ENCODE measurements around the gene GATA3.

DNA sequence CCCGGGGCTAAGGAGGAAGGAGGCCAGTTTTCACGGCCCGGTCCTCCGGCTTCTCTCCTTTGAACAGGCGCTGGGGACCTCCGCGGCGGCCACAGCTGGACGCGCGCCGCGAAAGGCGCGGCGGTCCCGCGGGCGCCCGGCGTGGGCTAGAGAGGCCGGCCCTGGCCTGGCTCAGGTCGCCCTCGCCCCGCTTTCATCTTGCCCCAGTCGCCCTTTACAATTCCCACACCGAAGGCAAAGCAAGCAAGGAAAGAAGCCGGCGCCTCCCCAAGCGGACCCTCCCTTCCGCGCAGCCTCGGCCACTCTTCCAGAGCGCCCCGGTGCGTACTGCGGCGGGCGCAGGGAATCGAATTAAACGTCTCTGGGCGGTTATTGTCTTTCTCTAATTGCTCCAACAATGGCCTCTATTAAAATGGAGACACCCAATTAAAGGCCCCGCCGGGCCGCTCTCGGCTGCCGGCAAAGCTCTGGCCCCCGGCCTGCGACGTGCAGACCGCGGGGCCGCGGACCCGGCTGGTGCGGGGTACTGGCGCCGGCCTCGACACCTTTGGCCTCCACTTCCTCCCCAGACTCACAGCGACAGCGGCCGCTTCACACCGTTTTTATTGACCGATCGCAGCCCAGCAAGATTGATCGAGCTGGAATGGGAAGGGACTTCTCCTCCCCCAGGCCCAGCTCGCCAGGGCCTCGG is 4.5 kb upstream of the GATA3 start:
- TF ChIP-seq, protein P1, sequence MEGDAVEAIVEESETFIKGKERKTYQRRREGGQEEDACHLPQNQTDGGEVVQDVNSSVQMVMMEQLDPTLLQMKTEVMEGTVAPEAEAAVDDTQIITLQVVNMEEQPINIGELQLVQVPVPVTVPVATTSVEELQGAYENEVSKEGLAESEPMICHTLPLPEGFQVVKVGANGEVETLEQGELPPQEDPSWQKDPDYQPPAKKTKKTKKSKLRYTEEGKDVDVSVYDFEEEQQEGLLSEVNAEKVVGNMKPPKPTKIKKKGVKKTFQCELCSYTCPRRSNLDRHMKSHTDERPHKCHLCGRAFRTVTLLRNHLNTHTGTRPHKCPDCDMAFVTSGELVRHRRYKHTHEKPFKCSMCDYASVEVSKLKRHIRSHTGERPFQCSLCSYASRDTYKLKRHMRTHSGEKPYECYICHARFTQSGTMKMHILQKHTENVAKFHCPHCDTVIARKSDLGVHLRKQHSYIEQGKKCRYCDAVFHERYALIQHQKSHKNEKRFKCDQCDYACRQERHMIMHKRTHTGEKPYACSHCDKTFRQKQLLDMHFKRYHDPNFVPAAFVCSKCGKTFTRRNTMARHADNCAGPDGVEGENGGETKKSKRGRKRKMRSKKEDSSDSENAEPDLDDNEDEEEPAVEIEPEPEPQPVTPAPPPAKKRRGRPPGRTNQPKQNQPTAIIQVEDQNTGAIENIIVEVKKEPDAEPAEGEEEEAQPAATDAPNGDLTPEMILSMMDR (IDR thresholded peaks at IDR 0.05; ENCODE audit: insufficient read depth, low read depth, low read length): no peak
- peak; percentile 95 for TF ChIP-seq EZH2 (IDR thresholded peaks at IDR 0.05; ENCODE audit: insufficient read depth, low read length)
